Medulla oblongata (tissue), 1 donor: ENCODE measurements around the gene SLC39A6.
"Not testable (repeated sequence)": the region's sequence is repeated elsewhere in the genome, so short reads cannot be mapped to it uniquely, and the experiment has no call there.

Experiments
- DNase-seq: peaks from one replicate; pipeline ENCODE4 v3.0.0-alpha.2; 2015; ENCODE audit errors: extremely low spot score

Gene SLC39A6

DNA sequence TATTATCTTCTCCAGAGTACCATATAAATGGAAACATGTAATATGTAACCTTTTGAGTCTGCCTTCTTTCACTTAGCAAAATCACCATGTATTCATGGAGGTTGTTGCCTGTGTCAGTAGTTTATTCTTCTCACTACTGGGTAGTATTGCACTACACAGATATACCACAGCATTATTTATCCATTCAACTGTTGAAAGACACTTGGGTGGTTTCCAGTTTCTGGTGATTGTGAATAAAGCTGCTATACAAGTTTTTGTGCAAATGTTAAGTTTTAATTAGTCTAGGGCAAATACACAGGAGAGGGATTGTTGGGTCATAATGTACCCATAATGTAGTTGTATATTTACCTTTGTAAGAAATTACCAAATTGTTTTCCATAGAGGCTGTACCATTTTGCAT lies 32.2 kb downstream of the SLC39A6 start:
- no peak for DNase-seq

DNA sequence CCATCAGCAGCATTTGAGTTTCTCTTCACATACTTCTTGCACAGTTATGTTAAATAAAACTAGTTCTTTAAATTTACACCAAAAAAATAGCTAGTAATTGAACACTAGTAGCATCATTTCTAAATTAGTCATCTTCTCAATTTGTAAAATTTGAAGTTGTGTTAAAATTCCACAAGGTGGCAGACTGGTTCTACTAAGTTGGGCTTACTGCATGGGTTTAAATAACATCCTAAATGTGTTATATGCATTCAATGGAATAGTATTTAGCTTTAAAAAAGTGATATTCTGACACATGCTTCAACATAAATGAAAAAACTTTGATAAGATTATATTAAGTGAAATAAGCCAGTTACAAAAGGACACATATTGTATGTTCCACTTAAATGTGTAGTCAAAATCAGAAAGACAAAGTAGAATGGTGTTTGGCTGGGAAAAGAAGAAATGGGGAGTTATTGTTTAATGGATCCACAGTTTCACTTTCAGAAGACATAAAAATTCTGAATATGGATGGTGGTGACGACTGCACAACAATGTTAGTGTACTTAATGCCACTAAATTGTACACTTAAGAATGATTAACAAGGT lies 33.1 kb downstream of the SLC39A6 start:
- DNase-seq = peak; percentile 60

DNA sequence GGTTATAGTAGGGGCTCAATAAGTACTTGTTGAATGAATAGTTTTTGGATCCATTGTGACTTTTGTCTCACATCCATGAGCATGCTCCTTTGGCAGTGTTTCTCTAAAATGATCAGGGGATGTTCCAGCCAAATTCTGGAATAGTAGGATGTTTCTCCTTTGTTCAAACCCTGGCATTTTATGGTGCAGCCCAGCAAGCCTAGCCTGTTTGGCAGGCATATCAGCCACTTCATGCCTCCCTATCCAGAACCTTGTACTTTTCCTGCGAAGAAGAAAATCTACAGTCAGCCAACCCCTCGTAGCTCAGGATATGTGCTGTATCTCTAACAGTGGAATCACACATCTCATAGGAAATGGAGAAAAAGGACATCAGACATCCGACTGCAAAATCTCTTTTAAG lies 34.7 kb downstream of the SLC39A6 start:
- no peak for DNase-seq

DNA sequence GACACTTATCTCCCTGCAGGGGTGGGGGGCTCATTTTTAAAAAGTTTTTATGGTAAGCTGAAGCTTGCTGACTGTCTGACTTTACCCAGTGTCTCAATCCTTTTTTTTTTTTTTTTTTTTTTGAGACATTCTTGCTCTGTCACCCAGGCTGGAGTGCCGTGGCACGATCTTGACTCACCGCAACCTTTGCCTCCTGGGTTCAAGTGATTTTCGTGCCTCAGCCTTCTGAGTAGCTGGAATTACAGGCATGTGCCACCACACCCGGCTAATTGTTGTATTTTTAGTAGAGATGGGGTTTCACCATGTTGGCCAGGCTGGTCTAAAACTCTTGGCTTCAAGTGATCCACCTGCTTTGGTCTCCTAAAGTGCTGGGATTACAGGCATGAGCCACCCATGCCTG lies 37.0 kb downstream of the SLC39A6 start:
- DNase-seq = not testable (repeated sequence)

DNA sequence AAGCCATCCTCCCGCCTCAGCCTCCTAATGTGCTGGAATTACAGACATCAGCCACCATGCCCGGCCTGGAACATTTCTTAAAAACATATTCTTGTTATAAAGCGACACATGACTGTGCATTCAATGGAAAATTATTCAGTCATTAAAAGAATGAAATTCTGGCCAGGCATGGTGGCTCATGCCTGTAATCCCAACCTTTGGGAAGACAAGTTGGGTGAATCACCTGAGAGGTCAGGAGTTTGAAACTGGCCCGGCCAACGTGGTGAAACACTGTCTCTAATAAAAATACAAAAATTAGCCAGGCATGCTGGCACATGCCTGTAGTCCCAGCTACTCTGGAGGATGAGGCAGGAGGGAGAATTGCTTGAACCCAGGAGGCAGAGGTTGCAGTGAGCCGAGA lies 40.1 kb downstream of the SLC39A6 start:
- no peak for DNase-seq

DNA sequence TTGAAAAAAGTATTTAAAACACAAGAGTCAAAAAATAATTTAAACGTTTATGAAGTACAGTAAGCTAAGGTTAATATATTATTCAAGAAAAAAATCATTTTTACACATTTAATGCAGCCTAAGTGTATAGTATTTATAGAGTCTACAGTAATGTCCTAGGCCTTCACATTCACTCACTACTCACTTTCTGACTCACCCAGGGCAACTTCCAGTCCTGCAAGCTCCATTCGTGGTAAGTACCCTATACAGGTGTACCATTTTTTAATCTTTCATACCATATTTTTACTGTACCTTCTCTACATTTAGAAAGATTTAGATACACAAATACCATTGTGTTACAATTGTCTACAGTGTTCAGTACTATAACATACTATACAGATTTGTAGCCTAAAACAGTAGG lies 40.9 kb downstream of the SLC39A6 start:
- no peak for DNase-seq

DNA sequence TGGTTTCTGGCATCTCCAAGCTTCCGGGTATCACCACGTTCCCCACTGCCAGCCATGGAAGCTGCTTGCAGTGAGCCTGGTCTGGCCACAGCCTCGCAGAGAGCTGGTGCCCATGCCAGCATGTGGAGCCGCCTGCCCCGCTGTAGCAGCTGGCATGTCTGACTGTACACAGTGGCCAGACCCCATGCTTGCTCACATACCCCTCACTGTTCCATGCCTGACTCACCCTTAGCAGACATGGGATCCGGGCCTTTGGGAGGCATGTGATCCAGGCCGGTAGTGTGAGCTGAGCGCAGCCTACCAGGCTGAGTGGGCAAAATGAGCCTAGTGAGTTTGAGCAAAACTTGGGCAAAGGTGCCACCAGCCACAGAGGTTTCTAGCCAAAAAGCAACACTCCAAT lies 43.0 kb downstream of the SLC39A6 start:
- DNase-seq = no peak

DNA sequence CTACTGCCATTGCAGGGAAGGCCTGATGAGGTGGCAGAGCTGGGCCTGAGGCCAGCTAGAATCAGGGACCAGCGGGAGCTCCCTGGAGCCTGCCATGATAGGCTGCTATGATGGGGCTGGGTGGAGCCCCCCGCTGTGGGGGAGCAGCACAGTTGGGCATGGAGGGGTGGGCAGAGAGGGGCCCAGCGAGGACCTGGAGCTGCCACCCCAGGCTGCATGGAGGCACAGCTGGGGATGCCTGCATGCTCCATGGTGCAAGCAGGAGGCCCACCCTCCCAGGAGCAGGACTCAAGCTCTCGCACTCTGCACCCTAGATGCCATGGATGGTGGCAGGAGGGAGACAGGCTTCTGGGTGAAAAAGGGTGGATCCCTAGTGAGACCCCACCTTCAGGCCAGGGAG lies 43.9 kb downstream of the SLC39A6 start:
- no peak for DNase-seq

DNA sequence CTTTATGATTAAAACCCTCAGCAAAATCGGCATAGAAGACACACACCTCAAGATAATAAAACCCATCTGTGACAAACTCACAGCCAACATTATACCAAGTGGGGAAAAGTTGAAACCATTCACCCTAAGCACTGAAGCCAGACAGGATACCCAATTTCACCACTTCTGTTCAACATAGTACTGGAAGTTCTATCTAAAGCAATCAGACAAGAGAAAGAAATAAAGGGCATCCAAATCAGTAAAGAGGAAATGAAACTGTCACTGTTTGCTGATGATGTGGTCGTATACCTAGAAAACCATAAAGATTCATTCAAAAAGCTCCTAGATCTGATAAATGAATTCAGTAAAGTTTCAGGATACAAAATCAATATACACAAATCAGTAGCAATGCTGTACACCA lies 45.4 kb downstream of the SLC39A6 start:
- DNase-seq = no peak

DNA sequence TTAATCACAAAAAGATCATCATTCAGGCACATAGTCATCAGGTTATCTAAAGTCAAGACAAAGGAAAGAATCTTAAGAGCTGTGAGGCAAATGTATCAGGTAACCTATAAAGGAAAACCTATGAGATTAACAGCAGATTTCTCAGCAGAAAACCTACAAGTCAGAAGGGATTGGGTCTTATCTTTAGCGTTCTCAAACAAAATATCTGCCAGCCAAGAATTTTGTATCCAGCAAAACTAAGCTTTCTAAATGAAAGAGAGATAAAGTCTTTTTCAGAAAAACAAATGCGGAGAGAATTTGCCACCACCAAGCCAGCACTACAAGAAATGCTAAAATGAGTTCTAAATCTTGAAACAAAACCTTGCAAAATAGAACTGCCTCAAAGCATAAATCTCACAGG lies 48.0 kb downstream of the SLC39A6 start:
- DNase-seq = not testable (repeated sequence)

DNA sequence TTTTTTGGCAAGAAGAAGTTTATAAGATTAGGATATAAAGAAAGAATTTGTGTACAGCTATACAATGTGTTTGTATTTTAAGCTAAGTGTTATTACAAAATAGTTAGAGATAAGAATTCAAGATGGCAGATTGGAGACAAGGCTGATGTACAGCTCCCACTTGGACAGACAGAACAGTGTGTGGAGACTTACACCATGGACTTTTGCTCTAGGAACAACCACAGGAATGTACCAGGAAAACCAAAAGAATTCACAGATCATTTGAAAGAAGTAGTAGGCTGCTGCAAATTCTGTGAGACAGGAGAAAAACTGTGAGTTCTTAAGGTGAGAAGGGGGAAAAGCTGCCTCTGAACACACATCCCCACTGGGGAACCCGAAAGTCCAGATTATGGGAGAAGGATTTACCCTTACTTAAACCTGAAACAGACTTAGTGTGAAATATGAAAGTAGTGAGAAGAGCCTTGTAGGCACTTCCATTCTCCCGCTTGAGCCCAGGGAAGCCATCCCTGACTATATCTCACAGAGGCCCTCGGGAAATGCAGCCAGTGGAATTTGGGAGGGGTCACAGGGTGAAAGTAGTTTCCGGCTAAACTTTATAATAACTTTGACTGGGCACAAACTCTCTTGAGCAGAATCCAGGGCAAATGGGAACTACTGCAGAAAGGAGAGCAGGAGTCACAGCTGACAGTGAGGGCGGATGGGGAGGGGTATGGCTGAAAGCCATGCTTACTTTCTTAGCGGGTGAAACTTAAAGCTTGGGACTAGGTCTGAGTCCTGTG lies 50.2 kb downstream of the SLC39A6 start:
- DNase-seq = no peak

DNA sequence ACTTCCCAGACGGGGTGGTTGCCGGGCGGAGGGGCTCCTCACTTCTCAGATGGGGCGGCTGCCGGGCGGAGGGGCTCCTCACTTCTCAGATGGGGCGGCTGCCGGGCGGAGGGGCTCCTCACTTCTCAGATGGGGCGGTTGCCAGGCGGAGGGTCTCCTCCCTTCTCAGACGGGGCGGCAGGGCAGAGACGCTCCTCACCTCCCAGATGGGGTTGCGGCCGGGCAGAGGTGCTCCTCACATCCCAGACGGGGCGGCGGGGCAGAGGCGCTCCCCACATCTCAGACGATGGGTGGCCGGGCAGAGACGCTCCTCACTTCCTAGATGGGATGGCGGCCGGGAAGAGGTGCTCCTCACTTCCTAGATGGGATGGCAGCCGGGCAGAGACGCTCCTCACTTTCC lies 51.4 kb downstream of the SLC39A6 start:
- DNase-seq = not testable (repeated sequence)

DNA sequence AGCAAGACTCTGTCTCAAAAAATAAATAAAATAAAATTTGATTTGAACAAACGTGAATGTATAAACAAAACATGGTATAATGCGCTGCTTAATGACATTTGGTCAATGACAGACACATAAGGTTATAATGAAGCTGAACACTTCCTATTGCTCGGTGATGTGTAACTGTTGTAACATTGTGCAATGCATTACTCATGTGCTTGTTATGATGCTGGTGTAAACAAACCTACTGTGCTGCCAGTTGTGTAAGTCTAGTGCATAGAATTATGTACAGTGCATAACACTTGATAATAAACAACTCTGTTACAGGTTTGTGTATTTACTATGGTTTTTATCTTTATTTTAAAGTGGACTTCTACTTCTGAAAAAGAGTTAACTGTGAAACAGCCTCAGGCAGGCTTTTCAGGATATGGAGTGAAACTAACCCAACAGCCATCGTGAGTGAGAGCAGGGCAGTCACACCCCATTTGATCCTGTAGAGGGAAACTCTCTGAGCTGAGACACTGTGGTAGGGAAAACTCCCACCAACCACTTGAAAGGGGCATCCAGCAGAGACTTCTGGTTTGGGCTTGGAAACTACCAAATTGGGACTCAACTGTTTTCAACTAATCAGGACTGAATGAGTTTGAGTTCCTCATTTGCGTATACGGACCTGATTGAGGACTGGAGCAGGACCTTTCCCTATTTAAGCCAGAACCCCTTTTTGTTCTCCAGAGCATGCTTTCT lies 53.1 kb downstream of the SLC39A6 start:
- no peak for DNase-seq

DNA sequence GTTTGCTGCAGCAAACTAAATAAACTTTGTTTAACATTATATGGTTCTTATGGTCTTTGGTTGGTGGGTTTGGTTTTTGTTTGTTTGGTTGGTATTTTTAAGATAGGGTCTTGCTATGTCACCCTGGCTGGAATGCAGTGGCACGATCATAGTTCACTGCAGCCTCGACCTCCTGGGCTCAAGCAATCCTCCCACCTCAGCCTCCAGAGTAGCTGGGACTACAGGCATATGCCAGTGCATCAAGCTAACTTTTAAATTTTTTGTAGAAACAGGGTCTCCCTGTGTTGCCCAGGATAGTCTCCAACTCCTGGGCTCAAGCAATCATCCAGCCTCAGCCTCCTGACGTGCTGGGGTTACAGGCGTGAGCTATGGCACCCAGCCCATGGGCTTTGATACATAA lies 54.7 kb downstream of the SLC39A6 start:
- DNase-seq = no peak

DNA sequence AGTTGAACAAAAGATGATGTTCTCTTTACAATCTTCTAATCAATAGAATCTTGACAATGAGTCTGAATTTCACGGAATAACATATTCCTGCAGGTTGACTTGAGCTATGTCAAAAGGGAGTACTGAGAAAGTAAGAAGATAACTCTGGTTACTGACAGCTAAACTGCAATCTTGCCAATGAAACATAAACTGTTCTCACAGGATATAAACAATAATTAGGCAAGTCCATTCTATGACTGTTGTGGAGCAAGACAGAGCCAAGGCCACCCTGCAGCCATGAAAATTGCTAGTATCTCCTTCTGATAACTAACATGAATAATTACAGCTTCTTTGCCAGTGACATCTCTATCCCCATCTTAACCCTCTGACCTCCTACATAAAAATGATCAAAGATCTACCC lies 55.5 kb downstream of the SLC39A6 start:
- no peak for DNase-seq

DNA sequence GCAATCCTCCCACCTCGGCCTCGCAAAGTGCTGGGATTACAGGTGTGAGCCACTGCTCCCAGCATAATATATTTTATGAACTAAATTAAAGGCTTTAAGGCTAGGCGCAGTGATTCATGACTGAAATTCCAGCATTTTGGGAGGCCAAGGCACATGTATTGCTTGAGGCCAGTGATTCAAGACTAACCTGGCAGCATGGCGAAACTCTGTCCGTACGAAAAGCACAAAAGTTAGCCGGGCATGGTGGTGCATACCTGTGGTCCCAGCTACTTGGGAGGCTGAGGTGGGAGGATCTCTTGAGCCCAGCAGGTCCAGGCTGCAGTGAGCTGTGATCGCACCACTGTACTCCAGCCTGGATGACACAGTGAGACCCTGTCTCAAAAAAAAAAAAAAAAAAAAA lies 56.7 kb downstream of the SLC39A6 start:
- not testable (repeated sequence) for DNase-seq

DNA sequence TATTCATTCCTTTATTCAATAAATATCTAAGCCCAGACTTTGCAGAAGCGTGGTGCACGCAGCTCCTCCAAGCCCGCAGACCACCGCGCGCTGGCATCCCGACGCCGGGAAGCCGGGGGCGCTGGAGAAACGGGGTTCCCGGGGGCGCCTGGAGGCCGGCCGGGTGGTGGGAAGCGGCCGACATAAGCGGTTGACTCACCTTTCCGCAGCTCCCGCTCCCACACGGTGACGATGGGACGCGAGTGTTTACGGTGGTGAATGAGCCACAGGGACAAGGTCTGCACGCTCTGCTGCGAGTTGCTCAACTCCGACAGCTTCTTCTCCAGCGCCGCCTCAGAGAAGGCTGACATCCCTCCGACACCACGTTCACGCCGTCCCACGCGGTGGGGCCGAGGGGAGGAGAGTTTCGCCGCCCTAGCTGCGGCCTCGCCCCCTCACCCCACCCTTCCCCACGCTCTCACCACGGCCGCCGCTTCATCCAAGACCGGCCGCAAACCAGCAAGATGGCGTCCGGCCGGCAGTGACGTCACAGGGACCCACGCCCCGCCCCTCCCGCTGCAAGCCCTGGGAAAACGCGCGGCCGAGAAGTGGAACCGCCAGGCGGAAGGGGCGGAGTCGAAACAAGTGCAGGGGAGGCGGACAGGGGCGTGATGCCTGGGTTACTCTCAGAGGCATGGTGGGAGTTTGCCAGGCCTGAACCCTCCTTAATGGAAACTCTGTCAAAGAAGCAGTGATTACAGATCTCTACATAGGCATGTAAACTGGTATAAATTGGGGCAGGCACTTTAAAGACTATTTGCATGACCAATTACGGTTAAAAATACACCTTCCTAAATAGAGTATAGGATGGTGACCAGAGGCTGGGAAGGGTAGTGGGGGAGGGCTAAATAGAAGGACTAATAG lies 61.8 kb downstream of the SLC39A6 start, which contains the start of gene RPRD1A:
TSS of gene RPRD1A (minus strand) at position 505 of the 903 bp plus-strand sequence. CDS start at position 350, 155 bp downstream.
- peak; percentile 95 for DNase-seq

DNA sequence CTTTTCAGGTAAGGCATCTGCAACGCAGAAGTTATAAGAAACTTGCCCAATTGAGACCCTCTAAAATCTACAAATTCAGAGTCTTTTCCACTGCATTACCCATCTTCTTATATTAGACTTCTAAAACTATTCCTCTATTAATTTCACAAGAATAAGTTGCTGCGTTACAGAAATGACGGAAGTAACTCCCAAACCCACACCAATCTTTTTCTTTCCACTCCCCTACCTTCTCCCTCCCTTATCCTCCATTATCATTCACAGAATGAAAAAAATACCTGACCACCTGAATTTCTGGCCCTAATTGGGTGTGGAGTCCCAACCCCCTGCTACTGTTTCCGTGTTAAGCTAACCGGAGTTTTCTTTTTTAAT lies 62.5 kb downstream of the SLC39A6 start:
- peak; percentile 12 for DNase-seq

DNA sequence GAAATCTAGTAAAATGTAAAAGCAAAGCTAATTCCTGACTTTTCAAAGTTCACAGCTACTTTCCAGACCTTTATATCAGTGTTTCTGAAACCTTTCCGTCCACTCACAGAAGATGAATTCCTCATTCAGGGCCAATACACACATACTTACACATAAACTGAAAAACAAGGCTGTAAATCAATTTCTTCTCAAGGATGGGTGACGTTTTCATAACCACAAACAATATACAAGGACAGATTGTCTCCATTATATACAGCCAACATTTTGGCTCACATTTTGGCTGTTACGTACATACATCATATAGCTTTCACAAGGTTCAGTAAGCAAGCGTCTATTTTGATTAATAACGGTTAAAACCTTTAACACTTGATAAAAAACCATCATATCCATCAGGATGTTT lies 63.1 kb downstream of the SLC39A6 start:
- peak; percentile 9 for DNase-seq

DNA sequence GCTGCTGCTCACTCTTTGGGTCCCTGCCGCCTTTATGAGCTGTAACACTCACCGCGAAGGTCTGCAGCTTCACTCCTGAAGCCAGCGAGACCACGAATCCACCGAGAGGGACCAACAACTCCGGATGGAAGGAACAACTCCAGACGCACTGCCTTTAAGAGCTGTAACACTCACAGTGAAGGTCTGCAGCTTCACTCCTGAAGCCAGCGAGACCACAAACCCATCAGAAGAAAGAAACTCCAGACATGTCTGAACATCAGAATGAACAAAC lies 64.4 kb downstream of the SLC39A6 start:
- not testable (repeated sequence) for DNase-seq

DNA sequence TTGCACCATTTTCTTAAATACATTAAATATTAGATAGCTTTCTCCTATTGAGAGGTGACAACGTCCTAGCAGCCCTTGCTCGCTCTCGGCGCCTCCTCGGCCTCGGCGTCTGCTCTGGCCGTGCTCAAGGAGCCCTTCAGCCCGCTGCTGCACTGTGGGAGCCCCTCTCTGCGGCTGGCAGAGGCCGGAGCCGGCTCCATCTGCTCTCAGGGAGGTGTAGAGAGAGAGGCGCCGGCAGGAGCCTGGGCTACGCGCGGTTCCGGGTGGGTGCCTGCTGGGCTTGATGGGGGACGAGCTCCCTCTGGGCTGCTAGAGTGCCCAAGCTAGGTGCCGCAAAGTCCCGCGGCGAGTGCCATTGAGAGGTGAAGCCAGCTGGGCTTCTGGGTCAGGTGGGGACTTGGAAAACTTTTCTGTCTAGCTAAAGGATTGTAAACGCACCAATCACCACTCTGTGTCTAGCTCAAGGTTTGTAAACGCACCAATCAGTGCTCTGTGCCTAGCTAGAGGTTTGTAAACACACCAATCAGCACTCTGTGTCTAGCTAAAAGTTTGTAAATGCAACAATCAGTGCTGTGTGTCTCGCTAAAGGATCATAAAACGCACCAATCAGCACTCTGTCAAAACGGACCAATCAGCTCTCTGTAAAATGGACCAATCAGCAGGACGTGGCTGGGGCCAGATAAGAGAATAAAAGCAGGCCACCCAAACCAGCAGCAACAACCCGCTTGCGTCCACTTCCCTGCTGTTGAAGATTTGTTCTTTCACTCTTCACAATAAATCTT lies 64.9 kb downstream of the SLC39A6 start:
- no peak for DNase-seq
